ENCODE data around the gene THSD8.
"Not testable (repeated sequence)": the region's sequence is repeated elsewhere in the genome, so short reads cannot be mapped to it uniquely, and the experiment has no call there.

The THSD8 gene

DNA sequence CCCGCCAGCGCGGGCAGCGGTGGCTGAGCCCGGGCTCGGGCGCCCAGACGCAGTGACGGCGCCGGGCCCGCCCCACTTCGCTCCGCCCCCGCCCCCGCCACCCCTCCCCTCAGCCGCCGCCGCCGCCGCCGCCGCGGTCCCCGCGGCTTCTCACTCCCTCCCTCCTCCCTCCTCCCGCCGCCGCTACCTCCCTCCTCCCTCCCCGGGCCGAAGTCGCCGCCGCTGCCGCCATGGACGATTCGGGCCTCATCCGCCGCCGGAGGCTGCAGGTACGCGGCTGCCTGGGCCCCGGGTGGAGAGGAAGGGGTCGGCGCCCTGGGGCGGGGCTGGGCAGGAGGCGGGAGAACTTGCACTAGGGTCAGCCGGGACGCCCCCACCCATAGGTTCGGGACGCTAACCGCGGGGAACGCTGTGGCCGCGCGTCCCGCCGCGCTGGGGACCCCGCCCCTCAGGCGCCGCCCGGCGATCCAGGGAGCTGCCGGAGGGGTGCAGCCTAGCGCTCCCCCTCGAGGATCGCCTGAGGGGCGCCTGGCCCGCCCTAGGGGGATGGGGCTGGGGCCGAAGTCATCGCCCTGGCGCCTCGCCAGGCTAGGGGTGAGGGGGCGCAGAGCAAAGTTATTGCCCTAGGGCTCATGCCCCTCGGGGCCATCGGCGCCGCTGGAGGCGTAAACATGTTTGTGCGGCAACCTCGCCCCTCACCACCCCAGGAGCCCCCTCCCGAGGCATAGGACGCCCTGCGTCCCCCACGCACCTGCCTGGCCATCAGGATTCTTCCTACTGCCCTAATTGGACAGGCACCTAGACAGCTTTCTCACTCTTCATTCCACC is 32.1 kb downstream of the THSD8 start:
- DNase-seq: peak; percentile 68

DNA sequence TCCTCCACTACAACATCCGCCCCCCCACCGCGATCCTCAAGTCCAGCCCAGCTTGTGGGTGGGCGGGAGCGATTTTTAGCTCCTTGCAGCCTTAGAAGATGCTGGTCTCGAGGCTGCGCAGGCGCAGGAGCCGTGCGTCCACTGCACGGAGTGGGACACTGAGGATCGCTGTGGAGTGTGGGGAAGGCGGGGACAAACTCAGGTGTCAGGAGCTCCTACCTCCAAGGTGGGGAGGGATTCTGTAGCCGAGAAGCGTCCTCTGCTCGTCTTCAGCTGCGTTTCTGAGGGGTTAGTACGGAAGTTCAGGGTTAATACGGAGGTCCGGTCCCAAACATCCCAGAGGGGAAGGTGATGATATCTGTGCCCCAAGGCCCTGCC is 32.7 kb downstream of the THSD8 start, which contains the start of gene RTBDN:
TSS of gene RTBDN (minus strand) at position 14 of the 378 bp plus-strand sequence. CDS start 4,600 bp downstream, outside the sequence.
- peak; percentile 20 for DNase-seq

DNA sequence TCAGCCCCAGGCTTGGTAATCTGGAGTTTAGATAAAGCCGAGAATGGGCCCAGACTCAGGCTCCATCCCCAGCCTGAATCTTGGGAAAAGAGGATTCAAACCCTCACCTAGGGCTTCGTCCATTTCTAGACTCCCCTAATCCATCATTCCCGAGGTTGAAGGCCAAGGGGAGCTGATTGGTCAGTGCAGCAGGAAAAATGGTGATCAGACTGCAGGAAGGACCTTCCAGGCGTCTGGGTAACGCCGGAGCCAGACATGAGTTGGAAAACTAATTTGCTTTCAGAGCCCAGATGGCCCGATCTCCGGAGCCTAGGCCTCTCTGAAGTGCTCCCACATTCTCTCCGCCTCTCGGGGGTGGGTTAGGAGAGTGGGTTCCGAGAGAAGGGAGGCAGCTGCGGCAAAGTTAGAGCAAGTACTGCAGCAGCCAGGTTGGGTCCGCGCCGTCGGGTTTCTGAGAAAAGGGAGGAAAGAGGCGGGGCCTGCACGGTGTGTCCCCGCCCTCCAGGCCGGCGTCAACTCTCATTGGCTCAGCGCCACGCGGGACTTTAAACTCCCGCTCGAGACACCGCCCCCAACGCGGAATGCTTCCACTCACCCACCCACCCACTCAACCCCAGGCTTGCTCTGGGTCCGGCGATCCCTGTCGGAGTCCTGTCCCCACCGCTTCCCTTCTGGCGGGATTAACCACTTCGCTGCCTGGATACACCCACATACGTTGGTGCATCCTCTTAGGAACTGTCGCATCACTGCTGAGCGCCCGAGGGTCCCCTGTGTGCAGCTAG is 33.3 kb downstream of the THSD8 start:
- DNase-seq: peak; percentile 13

DNA sequence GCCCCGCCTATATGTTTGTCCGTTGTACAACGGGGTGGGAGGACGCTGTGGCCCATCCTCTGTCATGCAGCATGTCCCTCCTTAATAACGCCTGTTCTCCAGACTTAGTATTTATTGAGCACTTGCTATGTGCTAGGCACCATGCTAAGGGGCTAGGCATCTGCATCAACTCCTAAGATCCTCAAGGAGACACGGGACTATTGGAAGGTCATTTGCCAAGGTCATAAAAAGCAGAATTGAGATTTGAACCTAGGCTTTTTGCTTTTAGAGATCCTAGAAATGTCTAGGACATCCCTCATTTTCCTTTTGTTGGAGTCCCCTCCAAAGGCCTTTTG is 34.6 kb downstream of the THSD8 start:
- no peak for DNase-seq

DNA sequence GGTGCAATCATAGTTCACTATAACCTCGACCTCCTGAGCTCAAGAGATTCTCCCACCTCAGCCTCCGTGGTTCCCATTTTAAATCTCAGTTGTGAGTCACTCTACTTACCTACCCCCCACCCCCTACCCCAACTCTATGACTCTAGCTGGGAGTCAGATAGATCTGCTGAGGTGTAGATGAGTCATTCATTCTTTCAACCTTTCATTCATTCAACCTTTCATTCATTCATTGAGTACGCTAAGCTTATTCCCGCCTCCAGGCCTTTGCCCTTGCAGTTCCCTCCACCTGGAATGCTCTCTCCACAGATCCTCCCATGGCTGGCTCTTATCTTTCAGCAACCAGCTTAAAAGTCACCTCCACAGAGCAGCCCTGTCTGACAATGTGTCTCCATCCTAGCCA is 35.4 kb downstream of the THSD8 start:
- no peak for DNase-seq

DNA sequence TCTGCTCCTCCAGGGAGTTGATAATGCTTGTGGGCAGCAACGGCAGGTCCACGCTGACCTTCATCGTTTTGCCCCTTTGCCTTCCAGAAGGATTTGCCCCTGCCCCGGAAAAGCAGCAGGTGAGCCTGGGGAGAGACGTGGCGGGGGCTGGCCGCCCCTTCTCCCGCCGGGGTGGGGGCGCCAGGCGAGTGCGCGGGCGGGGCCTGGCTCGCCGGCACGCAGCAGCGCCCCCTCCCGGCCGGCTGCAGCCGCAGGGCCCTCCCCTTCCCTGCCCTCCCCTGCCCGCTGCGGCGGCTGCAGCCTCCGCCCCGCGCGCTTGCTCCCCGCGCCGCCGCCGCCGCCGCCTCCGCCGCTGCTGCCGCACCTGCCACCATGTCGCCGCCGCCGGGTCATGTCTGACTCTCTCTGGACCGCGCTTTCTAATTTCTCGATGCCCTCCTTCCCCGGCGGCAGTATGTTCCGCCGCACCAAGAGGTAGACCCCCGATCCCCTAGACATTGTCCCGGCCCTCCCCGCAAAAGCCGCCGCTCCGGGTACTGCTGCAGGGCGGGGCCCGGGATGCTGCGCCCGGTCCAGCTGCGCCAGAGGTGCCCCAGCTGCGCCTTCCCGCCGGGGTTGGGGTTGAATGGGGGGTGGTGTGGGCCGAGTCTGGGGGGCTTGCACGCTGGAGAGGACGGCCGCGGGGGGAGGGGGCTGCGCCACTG is 36.5 kb downstream of the THSD8 start, which contains the start of gene MAST1:
TSS of gene MAST1 (plus strand) at position 334 of the 704 bp plus-strand sequence. CDS start at position 392, 58 bp downstream.
- DNase-seq: peak; percentile 71

DNA sequence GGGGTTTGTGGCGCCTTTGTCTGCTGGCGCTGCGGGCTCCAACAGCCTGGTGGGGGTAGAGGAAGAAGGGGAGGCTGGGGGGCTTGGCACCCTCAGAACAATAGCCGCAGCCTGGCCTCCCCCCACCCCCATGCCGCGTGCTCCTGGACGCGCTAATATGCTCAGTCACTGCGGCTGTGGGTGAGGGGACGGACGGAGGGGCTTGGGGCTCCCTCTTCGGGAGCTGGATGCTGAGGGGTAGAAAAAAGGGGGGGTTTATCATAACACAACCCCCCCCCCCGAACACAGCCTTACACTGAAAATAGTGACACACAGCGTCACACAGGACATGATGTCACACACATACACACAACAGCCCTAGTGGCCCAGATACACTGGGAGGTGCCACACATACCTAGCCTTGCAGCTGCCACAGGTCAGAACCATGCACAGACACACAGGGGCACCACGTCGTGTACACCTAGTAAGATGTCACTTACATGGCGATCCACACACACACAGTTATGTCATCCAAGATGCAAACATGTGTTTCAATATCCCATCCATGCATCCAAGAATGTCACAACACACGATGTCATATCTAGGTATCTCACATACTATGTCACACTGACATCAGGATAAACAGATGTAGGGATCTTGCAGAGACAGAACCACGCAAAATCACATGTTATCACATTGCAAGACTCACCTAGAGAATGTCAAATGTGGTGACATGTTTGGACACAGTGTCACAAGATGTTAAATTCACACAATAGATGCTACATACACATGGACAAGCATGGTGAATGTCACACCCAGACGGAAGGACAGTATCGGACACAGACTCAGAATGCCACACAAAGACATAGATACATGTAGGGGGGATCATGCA is 37.3 kb downstream of the THSD8 start:
- no peak for DNase-seq

DNA sequence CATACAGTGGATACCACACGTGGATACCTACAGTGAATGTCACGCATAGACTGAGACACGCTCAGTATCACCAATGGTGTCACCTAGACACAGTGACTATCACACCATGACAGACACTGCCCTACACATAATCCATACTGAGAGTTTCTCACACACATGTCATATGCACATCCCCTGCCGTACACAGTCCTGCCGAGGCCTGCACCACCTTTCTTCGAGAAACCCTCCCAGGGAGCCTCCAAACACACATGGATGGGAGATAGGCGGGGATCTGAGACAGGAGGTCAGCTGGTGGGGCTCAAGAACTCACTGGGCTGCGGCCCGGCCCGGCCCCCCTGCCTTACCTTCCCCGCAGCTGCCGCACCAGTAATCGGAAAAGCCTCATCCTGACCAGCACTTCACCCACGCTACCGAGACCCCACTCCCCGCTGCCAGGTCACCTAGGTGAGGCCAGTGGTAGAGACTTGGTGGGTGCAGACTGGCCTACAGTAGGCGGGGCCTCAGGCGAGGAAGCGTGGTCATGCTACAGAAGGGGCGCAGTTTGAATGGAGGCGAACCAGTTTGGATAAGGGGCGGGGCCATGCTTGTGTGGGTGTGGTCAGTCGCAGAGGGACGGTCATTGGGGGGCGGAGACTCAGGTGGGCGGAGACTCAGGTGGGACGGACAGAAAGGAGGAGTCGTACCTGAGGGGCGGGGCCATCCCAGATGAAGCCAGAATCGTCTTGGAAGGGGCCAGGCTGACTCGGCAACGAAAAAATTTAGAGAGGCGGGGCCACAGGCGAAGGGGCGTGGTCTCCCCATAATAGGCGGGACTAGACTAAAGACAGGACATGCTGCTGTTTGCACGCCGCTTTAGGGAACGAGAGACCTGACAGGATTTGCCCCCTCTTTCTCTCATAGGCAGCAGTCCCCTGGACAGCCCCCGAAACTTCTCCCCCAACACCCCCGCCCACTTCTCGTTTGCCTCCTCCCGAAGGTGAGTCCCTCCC is 38.5 kb downstream of the THSD8 start:
- peak; percentile 83 for DNase-seq

DNA sequence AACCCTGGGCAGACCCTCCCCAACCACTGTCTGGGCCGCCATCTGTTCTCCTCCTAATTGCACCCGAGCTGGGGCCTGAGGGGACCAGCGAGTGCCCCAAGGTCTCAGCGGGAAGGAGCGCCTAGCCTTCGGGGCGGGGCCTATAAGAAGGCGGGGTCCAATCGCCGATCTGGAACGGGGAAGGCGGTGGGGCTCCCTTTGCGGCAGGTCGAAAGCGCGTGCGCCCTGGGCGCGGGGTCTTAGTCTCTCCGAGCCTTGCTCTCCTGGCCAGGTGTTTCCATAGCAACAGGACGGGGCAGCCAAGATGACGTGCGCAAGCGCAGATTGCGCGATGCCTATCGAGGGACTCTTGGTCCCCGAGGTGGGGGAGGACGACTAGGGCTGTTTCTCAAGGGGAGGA is 39.2 kb downstream of the THSD8 start:
- peak; percentile 93 for DNase-seq

DNA sequence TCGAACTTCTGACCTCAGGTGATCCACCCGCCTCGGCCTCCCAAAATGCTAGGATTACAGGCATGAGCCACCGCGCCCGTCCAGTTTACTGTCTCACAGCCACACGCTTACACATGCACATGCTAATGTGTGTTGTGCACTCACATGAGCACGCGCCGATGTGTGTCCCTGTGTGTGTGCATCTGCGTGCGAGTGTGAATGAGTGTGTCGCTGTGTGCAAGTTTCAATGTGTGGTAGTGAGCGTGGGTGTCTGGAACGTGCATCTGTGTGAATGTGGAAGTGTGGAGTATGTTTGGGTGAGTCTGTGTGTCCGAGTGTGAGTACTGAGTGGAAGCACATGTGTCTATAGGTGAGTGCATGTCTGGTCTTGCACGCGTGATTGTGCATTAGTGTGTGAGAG is 40.6 kb downstream of the THSD8 start:
- DNase-seq: no peak

DNA sequence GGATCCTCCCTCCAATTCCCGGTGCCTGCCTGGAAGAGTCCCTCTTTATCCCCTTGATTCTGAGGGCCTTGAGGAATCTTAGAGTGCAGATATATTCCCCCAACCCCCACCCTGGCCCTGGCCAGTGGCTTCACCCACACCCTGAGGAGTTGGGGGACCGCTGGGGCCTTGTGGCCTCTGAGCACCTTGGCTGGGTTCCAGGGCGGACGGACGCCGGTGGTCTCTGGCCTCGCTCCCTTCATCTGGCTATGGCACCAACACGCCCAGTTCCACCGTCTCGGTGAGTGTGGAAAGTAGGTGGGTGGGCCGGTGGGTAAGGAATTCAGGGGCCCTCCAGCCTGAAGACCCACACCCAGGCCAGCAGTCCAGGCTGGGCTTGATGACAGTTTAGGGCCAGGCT is 41.5 kb downstream of the THSD8 start:
- DNase-seq: no peak

DNA sequence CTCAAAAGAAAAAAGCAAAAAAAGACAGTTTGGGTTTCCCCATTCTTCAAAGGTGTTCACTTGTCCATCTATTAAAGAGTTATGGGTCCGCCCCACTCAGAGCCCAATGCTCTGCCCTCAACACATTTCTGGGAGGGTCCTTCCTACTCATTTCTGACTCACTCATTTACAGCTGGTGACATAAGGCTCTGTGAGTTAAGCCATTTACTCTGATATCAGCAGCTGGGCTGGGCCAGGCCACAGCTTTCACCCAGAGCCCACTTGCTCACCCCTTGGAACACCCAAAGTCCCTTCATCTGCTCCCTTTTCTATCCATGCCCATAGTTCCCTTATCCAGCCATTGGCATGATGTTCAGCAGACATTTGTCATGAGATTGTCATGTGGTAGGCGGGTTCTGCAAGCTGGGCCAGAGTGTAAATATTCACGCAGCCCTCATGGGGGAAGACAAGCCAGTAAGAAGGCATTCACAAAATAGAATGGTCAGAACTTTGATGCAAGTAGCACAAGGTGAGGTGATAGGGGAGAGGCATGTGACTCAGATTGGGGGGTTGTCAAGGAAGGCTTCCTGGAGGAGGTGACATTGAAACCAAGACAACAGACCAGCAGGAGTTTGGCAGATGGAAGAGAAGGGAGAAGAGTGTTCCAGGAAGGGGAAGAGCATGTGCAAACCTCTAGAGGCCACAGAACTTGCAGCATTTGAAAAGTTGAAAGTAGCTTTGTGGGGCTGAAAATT is 42.3 kb downstream of the THSD8 start:
- no peak for DNase-seq

DNA sequence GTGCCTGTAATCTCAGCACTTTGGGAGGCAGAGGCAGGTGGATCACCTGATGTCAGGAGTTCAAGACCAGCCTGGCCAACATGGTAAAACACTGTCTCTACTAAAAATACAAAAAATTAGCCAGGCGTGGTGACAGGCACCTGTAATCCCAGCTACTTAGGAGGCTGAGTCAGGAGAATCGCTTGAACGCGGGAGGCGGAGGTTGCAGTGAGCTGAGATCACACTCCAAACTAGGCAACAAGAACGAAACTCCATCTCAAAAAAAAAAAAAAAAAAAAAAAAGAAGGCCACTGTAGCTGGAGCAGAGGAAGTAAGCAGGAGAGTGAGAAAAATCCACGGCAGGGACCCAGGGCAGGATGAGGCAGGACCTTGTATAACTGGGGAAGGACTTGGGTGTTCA is 44.7 kb downstream of the THSD8 start:
- not testable (repeated sequence) for DNase-seq

DNA sequence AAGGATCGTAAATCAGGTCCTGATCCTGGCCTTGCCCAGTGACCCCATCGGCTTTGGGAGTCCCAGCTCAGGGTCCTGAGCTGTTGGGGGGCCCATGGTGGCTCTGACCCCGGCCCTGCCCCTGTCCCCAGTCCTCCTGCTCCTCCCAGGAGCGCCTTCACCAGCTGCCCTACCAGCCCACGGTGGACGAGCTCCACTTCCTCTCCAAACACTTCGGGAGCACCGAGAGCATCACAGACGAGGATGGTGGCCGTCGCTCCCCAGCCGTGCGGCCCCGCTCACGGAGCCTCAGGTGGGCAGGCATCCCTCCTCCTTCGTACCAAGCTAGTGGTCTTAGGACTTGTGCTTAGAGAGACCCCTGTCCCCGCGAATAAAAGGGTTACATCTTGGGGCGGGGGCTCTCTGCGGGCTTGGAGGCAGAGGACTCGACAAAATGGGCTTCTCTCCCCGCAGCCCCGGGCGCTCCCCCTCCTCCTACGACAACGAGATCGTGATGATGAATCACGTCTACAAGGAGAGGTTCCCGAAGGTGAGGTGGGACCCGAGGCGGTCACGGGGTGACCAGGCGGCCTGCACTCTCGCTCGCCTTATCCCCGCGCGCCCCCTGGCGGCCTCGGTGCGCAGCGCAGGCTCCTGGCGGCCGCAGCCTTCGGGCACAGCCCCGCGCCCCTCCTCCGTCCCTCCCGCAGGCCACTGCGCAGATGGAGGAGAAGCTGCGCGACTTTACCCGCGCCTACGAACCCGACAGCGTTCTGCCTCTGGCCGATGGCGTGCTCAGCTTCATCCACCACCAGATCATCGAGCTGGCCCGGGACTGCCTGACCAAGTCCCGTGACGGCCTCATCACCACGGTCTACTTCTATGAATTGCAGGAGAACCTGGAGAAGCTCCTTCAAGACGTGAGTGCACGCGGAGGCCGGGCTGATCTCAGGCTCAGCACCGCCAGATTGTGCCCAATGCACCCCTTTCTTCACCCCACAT is 45.6 kb downstream of the THSD8 start:
- peak; percentile 54 for DNase-seq
